B cell (primary cell): ENCODE data around the gene CD247. TPM values are rescaled to one million over a fixed set of nuclear protein-coding genes. Genes with fewer than 3 reads are reported as not detected.

Experiments used
- ATAC-seq: fragments of 200-7000 bp; cut with Tn5 transposase; one replicate; pipeline ENCODE4 v1.10.0; 2021; ENCODE audit warnings: low read depth, mild to moderate bottlenecking, moderate number of reproducible peaks, moderate library complexity
- CTCF ChIA-PET: fragments of 350-600 bp; sonication (Branson Sonifier 250); formaldehyde crosslinking; loops from one replicate; lab custom pipeline; 2021; ENCODE audit warnings: antibody characterized with exemption, inconsistent platforms; lab: Charles Lee
- POLR2A ChIA-PET: fragments of 350-600 bp; sonication (Branson Sonifier 250); formaldehyde crosslinking; loops from one replicate; lab custom pipeline; 2021; ENCODE audit warnings: antibody characterized with exemption; lab: Charles Lee
- DNase-seq: peaks from one replicate; pipeline ENCODE4 v3.0.0; 2013
- H2AFZ ChIP-seq: 2 replicates; pipeline ENCODE4 v1.6.1; 2012; ENCODE audit warnings: mild to moderate bottlenecking, low read depth, low read length; ENCODE audit not compliant: insufficient read depth, poor library complexity, severe bottlenecking
- H3K27ac ChIP-seq, 2 donors: 1 replicate in 1 of 2; 2 replicates in 1 of 2; pipeline ENCODE4 v1.5.1; 2012 to 2013; ENCODE audit warnings: low read length in 2 of 2, mild to moderate bottlenecking in 2 of 2, moderate library complexity in 1 of 2
- H3K27me3 ChIP-seq, 4 experiments: fragments of 200-600 bp in 1 of 4; sonication (generic) in 1 of 4; replicated peaks in 1 of 4; 1 replicate in 2 of 4; 2 replicates in 2 of 4; pipeline versions ENCODE4 v1.6.1 to v1.7.0; 2013 to 2016; ENCODE audit warnings: low read length in 3 of 4, mild to moderate bottlenecking in 2 of 4, mixed read lengths in 1 of 4, moderate library complexity in 1 of 4; ENCODE audit not compliant: insufficient read depth in 4 of 4, control insufficient read depth in 3 of 4; ENCODE audit errors: control extremely low read depth in 1 of 4
- H3K36me3 ChIP-seq, 2 experiments: replicated peaks in 1 of 2; 1 replicate in 1 of 2; 2 replicates in 1 of 2; pipeline versions ENCODE4 v1.6.1 to v1.7.1; 2013; ENCODE audit warnings: low read length in 1 of 2; ENCODE audit not compliant: insufficient read depth in 2 of 2, control insufficient read depth in 1 of 2; ENCODE audit errors: control extremely low read depth in 1 of 2, extremely low read depth in 1 of 2
- H3K4me1 ChIP-seq, 2 donors: fragments of 200-600 bp in 1 of 2; sonication (generic) in 1 of 2; 1 replicate in 1 of 2; 2 replicates in 1 of 2; pipeline versions ENCODE4 v1.5.1 to v1.6.1; 2013 to 2017; ENCODE audit warnings: low read length in 2 of 2; ENCODE audit not compliant: control insufficient read depth in 2 of 2, insufficient read depth in 2 of 2
- H3K4me2 ChIP-seq: replicated peaks from 2 replicates; pipeline ENCODE3; 2012; ENCODE audit warnings: mild to moderate bottlenecking, low read depth, low read length; ENCODE audit not compliant: poor library complexity, severe bottlenecking
- H3K4me3 ChIP-seq, 5 experiments: fragments of 200-600 bp in 1 of 5; sonication (generic) in 1 of 5; 1 replicate in 3 of 5; 2 replicates in 2 of 5; pipeline versions ENCODE4 v1.5.1 to v1.7.0; 2011 to 2016; ENCODE audit warnings: low read length in 4 of 5, mild to moderate bottlenecking in 4 of 5, low read depth in 2 of 5, control low read depth in 1 of 5, moderate library complexity in 1 of 5; ENCODE audit not compliant: insufficient read depth in 1 of 5; ENCODE audit errors: control extremely low read depth in 1 of 5, extremely low read depth in 1 of 5
- H3K79me2 ChIP-seq: fragments of 200-600 bp; sonication (generic); one replicate; pipeline ENCODE4 v1.6.0; 2016; ENCODE audit warnings: low read length; ENCODE audit not compliant: control insufficient read depth, insufficient read depth
- H3K9ac ChIP-seq: fragments of 200-600 bp; sonication (generic); 2 replicates; pipeline ENCODE4 v1.6.1; 2017; ENCODE audit warnings: mild to moderate bottlenecking, low read length, moderate library complexity
- H3K9me3 ChIP-seq, 3 donors: one replicate each; pipeline versions ENCODE4 v1.6.1 to v1.7.1; 2013; ENCODE audit warnings: low read length in 2 of 3; ENCODE audit not compliant: control insufficient read depth in 2 of 3, insufficient read depth in 1 of 3; ENCODE audit errors: control extremely low read depth in 1 of 3
- H4K20me1 ChIP-seq: 2 replicates; pipeline ENCODE4 v1.6.0; 2012; ENCODE audit warnings: mild to moderate bottlenecking, low read length; ENCODE audit not compliant: insufficient read depth, control insufficient read depth, poor library complexity, severe bottlenecking
- H3K27ac Mint-ChIP-seq: one replicate; pipeline ENCODE4 v1.8.0; 2021; ENCODE audit warnings: mixed read lengths
- H3K27me3 Mint-ChIP-seq: one replicate; pipeline ENCODE4 v1.8.0; 2021; ENCODE audit warnings: mixed read lengths
- H3K4me1 Mint-ChIP-seq: one replicate; pipeline ENCODE4 v1.8.0; 2021; ENCODE audit warnings: mixed read lengths
- H3K4me3 Mint-ChIP-seq: one replicate; pipeline ENCODE4 v1.8.0; 2021; ENCODE audit warnings: mixed read lengths
- H3K9me3 Mint-ChIP-seq: one replicate; pipeline ENCODE4 v1.8.0; 2022; ENCODE audit warnings: mixed read lengths; ENCODE audit not compliant: insufficient read depth
- EZH2 ChIP-seq: IDR thresholded peaks from 2 replicates; pipeline ENCODE4 v1.6.1; 2012; ENCODE audit warnings: borderline replicate concordance, low read depth, mild to moderate bottlenecking, moderate library complexity, low read length; ENCODE audit not compliant: insufficient read depth, poor library complexity, severe bottlenecking
- WGBS: methylation state at CpG from one replicate; pipeline ENCODE4 v1.1.5; 2013; ENCODE audit warnings: missing lambda C conversion rate; ENCODE audit not compliant: insufficient coverage; 5-methylcytosine and 5-hydroxymethylcytosine counted together
- intact Hi-C: fragments of 100-400 bp; cut with micrococcal nuclease; formaldehyde crosslinking; loops from one replicate; pipeline ENCODE4 v1.10.0; 2022
- polyA plus RNA-seq: library from polyadenylated mRNA; depleted of rRNA; stranded (reverse); fragments of >200 nt; gene quantifications from 2 replicates; pipeline ENCODE4 v1.2.3, GENCODE V29; 2012
- total RNA-seq, 2 donors: library from RNA; stranded (reverse); fragments of 120-200 nt in 1 of 2; gene quantifications; 1 replicate in 1 of 2; 2 replicates in 1 of 2; pipeline versions ENCODE4 v1.2.3 to v1.2.4, GENCODE V29; 2013 to 2022
- TF ChIP-seq, protein P1 (sequence below): fragments of 200-600 bp; IDR thresholded peaks from one replicate; pipeline ENCODE4 v1.8.0; 2022; ENCODE audit warnings: antibody characterized with exemption, mild to moderate bottlenecking

The CD247 gene
- total and polyA plus RNA-seq, 2 donors (not counting 1 experiment from before 2014, with no cell fraction given) = 2.5 to 10.8 TPM

DNA sequence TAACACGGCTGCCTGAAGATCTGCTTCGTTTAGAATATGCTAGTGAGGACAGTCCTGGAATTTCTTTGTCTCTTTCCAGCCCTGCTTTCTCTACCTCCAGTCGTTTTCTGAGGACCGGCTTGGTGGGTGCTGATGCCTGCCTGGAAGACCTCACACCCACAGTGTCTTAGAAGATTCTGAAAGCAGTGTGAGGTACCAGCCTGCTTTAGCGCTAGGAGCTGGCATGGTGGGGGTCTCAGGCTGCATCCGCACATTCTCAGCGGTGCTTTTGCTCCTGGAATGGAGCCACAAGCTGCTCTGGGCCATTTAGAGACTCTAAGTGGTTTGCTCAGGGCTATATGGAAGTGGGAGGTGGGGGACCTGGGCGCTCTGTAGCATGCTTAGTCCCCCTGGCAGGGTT is 61.4 kb downstream of the CD247 start:
- H3K4me3 ChIP-seq = no peak overlapping the region
- Mint-ChIP-seq H3K27me3 (peaks cover 4% of the 10 kb centered on the region), H3K4me3 (peak overlapping the region; percentile 79), H3K4me1 (peaks cover 9% of the 10 kb centered on the region), H3K9me3 (no peaks in the 10 kb centered on the region), H3K27ac (no peak overlapping the region)
- no peak for DNase-seq
- WGBS = 91% methylated on average over 8 of the region's 8 CpGs
- H3K79me2 ChIP-seq = no peaks in the 10 kb centered on the region
- H2AFZ ChIP-seq = no peak overlapping the region
- ATAC-seq = no peak
- H3K27ac ChIP-seq = no peak overlapping the region
- POLR2A ChIA-PET = no interaction called here
- no peaks in the 10 kb centered on the region for H4K20me1 ChIP-seq
- intact Hi-C loops = loop anchor here (1.0 kb wide), 1 partner anchor 10 kb away; no protein-coding TSS in a partner anchor
- CTCF ChIA-PET = interaction anchor here (0.5 to 4.2 kb wide), 4 partner anchors 11 to 77 kb away, joined by 3 to 25 read pairs (median 12); no protein-coding TSS in a partner anchor
- no peak overlapping the region for H3K4me2 ChIP-seq
- no peaks in the 10 kb centered on the region for H3K9me3 ChIP-seq
- peaks cover 0 to 6% (median 0%) of the 10 kb centered on the region in 4 experiments for H3K27me3 ChIP-seq
- H3K36me3 ChIP-seq = no peaks in the 10 kb centered on the region
- H3K9ac ChIP-seq = no peak overlapping the region
- TF ChIP-seq, protein P1, sequence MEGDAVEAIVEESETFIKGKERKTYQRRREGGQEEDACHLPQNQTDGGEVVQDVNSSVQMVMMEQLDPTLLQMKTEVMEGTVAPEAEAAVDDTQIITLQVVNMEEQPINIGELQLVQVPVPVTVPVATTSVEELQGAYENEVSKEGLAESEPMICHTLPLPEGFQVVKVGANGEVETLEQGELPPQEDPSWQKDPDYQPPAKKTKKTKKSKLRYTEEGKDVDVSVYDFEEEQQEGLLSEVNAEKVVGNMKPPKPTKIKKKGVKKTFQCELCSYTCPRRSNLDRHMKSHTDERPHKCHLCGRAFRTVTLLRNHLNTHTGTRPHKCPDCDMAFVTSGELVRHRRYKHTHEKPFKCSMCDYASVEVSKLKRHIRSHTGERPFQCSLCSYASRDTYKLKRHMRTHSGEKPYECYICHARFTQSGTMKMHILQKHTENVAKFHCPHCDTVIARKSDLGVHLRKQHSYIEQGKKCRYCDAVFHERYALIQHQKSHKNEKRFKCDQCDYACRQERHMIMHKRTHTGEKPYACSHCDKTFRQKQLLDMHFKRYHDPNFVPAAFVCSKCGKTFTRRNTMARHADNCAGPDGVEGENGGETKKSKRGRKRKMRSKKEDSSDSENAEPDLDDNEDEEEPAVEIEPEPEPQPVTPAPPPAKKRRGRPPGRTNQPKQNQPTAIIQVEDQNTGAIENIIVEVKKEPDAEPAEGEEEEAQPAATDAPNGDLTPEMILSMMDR = no peak
- no peak for TF ChIP-seq EZH2
- peaks cover 3 to 12% of the 10 kb centered on the region in 2 donors for H3K4me1 ChIP-seq

DNA sequence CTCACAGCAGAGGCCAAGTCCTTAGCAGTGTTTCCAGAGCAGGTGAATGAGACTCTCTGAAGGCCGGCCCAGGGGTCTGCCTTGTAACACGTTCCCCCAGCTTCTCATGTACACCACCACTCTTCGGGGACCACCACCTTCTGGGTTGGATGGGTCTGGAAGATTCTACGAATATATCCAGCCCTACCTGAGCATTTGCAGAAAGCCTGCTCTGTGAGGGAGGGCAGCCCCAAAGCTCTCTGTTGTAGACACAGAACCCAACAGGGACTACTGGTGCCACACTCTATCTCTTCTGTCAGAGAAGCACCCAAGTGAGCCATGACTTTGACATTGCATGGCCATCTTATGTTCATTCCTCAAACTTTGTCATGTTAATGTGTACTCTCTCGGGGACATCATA is 61.8 kb downstream of the CD247 start:
- H3K9me3 Mint-ChIP-seq = no peaks in the 10 kb centered on the region
- DNase-seq = peak; percentile 29
- POLR2A ChIA-PET = interaction anchor here (0.7 to 1.5 kb wide), 3 partner anchors 43 to 466 kb away, joined by 7 to 10 read pairs (median 7); no protein-coding TSS in a partner anchor

More for the DNA sequence above, 61.8 kb downstream of the CD247 start:
- H3K27ac Mint-ChIP-seq = no peak overlapping the region
- CTCF ChIA-PET = interaction anchor here (0.6 to 4.2 kb wide), 5 partner anchors 11 to 123 kb away, joined by 4 to 25 read pairs (median 6); no protein-coding TSS in a partner anchor
- H3K4me2 ChIP-seq = peak overlapping the region; percentile 100
- H3K79me2 ChIP-seq = no peaks in the 10 kb centered on the region
- peaks cover 9% of the 10 kb centered on the region for H3K4me1 Mint-ChIP-seq
- H3K9ac ChIP-seq = no peak overlapping the region
- H3K36me3 ChIP-seq = no peaks in the 10 kb centered on the region
- peaks cover 3 to 12% of the 10 kb centered on the region in 2 donors for H3K4me1 ChIP-seq
- H2AFZ ChIP-seq = peak overlapping the region; percentile 88
- no peaks in the 10 kb centered on the region for H3K9me3 ChIP-seq
- no peaks in the 10 kb centered on the region for H4K20me1 ChIP-seq
- H3K27me3 Mint-ChIP-seq = peaks cover 4% of the 10 kb centered on the region
- intact Hi-C loops = loop anchor here (1.0 kb wide), 1 partner anchor 9 kb away; no protein-coding TSS in a partner anchor
- ATAC-seq = no peak
- peaks cover 0 to 6% (median 0%) of the 10 kb centered on the region in 4 experiments for H3K27me3 ChIP-seq
- WGBS = 93% methylated on average over 3 of the region's 5 CpGs
- no peak overlapping the region for H3K4me3 ChIP-seq
- no peak overlapping the region for H3K27ac ChIP-seq
- H3K4me3 Mint-ChIP-seq = peak overlapping the region; percentile 79
- TF ChIP-seq, protein P1 = no peak
- TF ChIP-seq EZH2 = no peak
